GM12878 (cell line): ENCODE data around the gene CCDC88C. TPM values are rescaled to one million over a fixed set of nuclear protein-coding genes. Genes with fewer than 3 reads are reported as not detected.
A peak's percentile ranks its signal among the peaks of the same experiment; 100 is the strongest.

Experiments
- CEBPB ChIP-seq, 2 experiments: fragments of 150-350 bp in 1 of 2; IDR thresholded peaks; 2 replicates each; pipeline ENCODE4 v1.6.1; 2012 to 2014; ENCODE audit warnings: low read depth in 2 of 2, low read length in 2 of 2, borderline replicate concordance in 1 of 2, inconsistent platforms in 1 of 2
- HDAC6 ChIP-seq: fragments of 200-600 bp; sonication (generic); IDR thresholded peaks from one replicate; pipeline ENCODE4 v1.8.0; 2017; ENCODE audit warnings: antibody characterized with exemption; ENCODE audit not compliant: unreplicated experiment
- JUNB ChIP-seq: IDR thresholded peaks from 2 replicates; pipeline ENCODE4 v1.6.1; 2016; ENCODE audit warnings: antibody characterized with exemption, mild to moderate bottlenecking
- MTA3 ChIP-seq: IDR thresholded peaks from 2 replicates; pipeline ENCODE4 v1.6.1; 2012; ENCODE audit warnings: low read length, inconsistent platforms, borderline replicate concordance
- NFYB ChIP-seq: IDR thresholded peaks from 2 replicates; pipeline ENCODE4 v1.6.1; 2011; ENCODE audit warnings: low read depth, mild to moderate bottlenecking, low read length, improper control_type of control experiment, moderate library complexity; ENCODE audit not compliant: insufficient read depth
- PRDM15 ChIP-seq: fragments of 450-650 bp; formaldehyde crosslinking; IDR thresholded peaks from 2 replicates; pipeline ENCODE4 v1.4.0; 2020; ENCODE audit warnings: mild to moderate bottlenecking, moderate library complexity
- REST ChIP-seq: IDR thresholded peaks from 2 replicates; pipeline ENCODE4 v1.6.1; 2012; ENCODE audit warnings: mild to moderate bottlenecking, low read depth, low read length
- RUNX3 ChIP-seq: IDR thresholded peaks from 2 replicates; pipeline ENCODE4 v1.6.1; 2012; ENCODE audit warnings: low read length, inconsistent platforms
- SREBF1 ChIP-seq: IDR thresholded peaks from 2 replicates; pipeline ENCODE4 v1.6.1; 2012; ENCODE audit warnings: mild to moderate bottlenecking, low read length
- SUPT20H ChIP-seq: IDR thresholded peaks from 2 replicates; pipeline ENCODE4 v1.6.1; 2011; ENCODE audit warnings: low read depth, mild to moderate bottlenecking, low read length, moderate library complexity, borderline replicate concordance; ENCODE audit not compliant: control insufficient read depth
- TAF1 ChIP-seq: IDR thresholded peaks from 2 replicates; pipeline ENCODE4 v1.6.1; 2011; ENCODE audit warnings: mild to moderate bottlenecking, low read depth, low read length, borderline replicate concordance
- USF1 ChIP-seq: IDR thresholded peaks from 2 replicates; pipeline ENCODE4 v1.6.1; 2011; ENCODE audit warnings: borderline replicate concordance, low read depth, mild to moderate bottlenecking, moderate library complexity, mixed read lengths, low read length; ENCODE audit not compliant: insufficient read depth; ENCODE audit errors: extremely low read length
- YY1 ChIP-seq: IDR thresholded peaks from 2 replicates; pipeline ENCODE4 v1.6.1; 2011; ENCODE audit warnings: low read depth, mild to moderate bottlenecking, low read length
- ZSCAN29 ChIP-seq: fragments of 450-650 bp; IDR thresholded peaks from 2 replicates; pipeline ENCODE4 v1.6.1; 2017; ENCODE audit warnings: mild to moderate bottlenecking, moderate library complexity
- polyA plus RNA-seq, 11 experiments: library from polyadenylated mRNA; depleted of rRNA in 4 of 11; unstranded in 6 of 11; stranded (reverse) in 5 of 11; fragments of >200 nt; fragmentation: Nextera tagmentation in 4 of 11; fragmentation: Illumina TruSeq in 1 of 11; extraction: Ambion mirVana in 4 of 11; extraction: Trizol in 1 of 11; gene quantifications; 1 replicate in 1 of 11; 2 replicates in 10 of 11; pipeline versions ENCODE4 v1.2.1 to v1.2.3, GENCODE V29; 2011 to 2016; ENCODE audit warnings: inconsistent platforms in 2 of 11, missing spikeins in 2 of 11, low read depth in 1 of 11
- total RNA-seq, 4 experiments: library from RNA; depleted of rRNA in 3 of 4; stranded (reverse); fragments of >200 nt in 3 of 4; fragmentation: Illumina TruSeq in 1 of 4; extraction: Trizol in 1 of 4; gene quantifications; 2 replicates each; pipeline versions ENCODE4 v1.2.1 to v1.2.3, GENCODE V29; 2013 to 2021
- TF ChIP-seq, protein P1 (sequence below): fragments of 450-650 bp; IDR thresholded peaks from 2 replicates; pipeline ENCODE4 v1.6.1; 2017; ENCODE audit warnings: antibody characterized with exemption, mild to moderate bottlenecking, moderate library complexity

The CCDC88C gene
- total and polyA plus RNA-seq, 10 of the 15 experiments (the other 5 are each of a cell fraction or from before 2014, with no cell fraction given), result 4.0 to 79.6 (median 36.6) TPM

DNA sequence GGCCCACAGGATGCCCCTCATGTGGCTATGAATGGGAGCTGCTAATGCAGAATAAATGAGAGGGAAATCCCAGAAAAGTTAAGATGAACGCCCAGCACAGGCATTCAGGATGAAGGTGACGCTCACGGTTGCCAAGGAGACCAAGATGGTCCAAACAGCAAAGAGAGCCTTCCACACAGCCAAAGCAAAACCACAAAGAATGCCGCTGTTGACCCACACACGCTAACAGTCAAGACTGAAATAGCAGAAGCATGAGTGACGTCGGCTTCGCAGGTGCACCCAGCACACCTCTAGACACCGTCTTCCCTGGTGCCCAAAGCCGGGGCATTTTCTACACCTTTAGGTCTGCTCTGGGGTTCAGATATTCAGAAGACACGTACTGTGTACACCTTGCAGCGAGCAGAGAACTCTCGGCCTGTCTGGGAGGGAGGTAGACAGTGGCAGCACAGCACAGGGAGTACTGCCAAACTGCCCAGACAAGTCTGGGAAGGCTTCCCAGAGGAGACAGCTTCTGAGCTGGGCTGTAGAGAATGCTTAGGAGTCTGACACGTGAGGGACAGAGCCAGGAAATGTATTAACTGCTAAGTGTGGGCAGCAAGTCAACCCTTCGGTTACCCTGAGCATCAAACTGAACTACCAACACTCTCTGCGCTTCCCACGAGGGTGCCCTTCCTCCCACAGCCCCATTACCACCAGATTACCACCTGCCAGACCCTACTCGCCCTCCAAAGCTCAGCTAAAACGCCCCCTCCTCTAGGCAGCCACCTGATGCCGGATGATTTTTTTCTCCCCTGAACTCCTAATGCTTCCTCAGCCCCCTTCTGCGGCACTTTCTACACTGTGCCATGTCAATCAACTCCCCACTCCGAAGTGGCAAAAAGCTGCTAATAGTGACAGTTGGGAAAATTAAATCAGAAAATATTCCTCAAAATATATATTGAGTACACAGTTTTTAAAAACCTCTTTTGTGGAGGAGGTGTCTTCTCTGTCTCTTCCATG lies 50.1 kb downstream of the CCDC88C start (continued):
- no peak for TF ChIP-seq MTA3
- TF ChIP-seq YY1, result peak; percentile 61
- no peak for TF ChIP-seq CEBPB (IDR thresholded peaks at IDR 0.05; ENCODE audit: borderline replicate concordance in 1 of 2, low read depth in 2 of 2, low read length in 2 of 2)
- TF ChIP-seq, protein P1, sequence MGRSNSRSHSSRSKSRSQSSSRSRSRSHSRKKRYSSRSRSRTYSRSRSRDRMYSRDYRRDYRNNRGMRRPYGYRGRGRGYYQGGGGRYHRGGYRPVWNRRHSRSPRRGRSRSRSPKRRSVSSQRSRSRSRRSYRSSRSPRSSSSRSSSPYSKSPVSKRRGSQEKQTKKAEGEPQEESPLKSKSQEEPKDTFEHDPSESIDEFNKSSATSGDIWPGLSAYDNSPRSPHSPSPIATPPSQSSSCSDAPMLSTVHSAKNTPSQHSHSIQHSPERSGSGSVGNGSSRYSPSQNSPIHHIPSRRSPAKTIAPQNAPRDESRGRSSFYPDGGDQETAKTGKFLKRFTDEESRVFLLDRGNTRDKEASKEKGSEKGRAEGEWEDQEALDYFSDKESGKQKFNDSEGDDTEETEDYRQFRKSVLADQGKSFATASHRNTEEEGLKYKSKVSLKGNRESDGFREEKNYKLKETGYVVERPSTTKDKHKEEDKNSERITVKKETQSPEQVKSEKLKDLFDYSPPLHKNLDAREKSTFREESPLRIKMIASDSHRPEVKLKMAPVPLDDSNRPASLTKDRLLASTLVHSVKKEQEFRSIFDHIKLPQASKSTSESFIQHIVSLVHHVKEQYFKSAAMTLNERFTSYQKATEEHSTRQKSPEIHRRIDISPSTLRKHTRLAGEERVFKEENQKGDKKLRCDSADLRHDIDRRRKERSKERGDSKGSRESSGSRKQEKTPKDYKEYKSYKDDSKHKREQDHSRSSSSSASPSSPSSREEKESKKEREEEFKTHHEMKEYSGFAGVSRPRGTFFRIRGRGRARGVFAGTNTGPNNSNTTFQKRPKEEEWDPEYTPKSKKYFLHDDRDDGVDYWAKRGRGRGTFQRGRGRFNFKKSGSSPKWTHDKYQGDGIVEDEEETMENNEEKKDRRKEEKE, result no peak
- TF ChIP-seq USF1, result peak; percentile 22
- 0 out of 2 replicates have a peak, but pooled peaks have one; percentile 24 for TF ChIP-seq TAF1
- TF ChIP-seq RUNX3, result no peak
- no peak for TF ChIP-seq ZSCAN29
- 0 out of 2 replicates have a peak, but pooled peaks have one; percentile 43 for TF ChIP-seq JUNB
- TF ChIP-seq REST, result no peak
- no peak for TF ChIP-seq SREBF1
- no peak for TF ChIP-seq SUPT20H
- TF ChIP-seq NFYB, result no peak
- TF ChIP-seq HDAC6, result no peak
- no peak for TF ChIP-seq PRDM15 (CRISPR knock-in tag)
